Stimulated activated CD4-positive, alpha-beta T cell treated with anti-CD3 and anti-CD28 coated beads, Interleukin-1b, Interleukin-23, amount 100 ng/mL, for 1 hour (primary cell): ENCODE measurements around the gene SPDEF.

ENCODE experiments used
- DNase-seq, 2 donors: peaks; one replicate each; pipeline ENCODE4 v3.0.0-alpha.2; 2020; ENCODE audit warnings: low read depth in 2 of 2

SPDEF gene

DNA sequence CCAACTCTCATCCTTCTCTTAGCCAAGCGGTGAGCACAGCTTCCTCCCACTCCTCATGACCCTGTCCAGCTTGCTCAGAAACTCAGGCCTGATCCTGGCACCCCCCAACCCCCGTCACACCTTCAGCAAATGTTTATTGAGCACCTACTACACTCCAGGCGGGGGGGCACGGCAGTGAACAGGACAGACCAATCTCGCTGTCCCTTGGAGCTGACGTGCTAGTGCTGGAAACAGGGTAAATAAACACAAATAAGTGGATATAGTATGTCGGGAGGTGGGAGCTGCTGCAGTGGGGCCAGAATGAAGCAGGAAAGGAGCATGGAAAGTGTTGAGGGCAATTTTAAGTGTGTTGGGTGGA lies 7.4 kb upstream of the SPDEF start:
- no peak for DNase-seq

DNA sequence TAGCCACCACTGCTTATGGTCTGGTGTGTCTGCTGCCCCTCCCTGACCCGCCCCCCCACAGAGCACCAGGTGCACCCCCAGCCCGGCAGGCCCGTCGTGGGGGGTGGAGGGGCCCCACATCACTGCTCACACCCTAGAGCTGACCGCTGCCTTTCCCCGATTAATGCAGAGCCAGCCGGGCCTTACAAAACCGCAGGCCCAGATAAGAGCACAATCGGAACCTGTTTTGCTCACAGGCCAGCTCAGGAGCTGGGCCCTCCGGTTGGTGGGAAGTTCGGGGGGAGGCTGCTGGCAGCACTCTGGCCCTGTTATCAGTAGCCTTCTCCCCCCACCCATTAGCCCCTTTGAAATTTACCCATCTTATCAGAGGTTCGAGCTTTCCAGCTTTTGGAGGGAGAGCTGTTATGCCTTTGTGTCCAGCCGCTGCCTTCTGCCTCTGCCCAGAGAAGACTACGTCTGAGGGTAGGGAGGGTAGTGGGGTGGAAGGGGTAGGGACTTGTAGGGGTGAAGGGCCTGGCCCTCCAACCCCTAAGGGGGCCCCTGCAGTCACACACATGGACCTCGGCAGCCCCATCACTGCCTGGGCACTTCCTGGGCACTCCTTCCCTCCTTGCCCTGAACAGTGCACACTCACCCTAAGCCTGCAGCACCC lies 6.9 kb upstream of the SPDEF start:
- DNase-seq = no peak

DNA sequence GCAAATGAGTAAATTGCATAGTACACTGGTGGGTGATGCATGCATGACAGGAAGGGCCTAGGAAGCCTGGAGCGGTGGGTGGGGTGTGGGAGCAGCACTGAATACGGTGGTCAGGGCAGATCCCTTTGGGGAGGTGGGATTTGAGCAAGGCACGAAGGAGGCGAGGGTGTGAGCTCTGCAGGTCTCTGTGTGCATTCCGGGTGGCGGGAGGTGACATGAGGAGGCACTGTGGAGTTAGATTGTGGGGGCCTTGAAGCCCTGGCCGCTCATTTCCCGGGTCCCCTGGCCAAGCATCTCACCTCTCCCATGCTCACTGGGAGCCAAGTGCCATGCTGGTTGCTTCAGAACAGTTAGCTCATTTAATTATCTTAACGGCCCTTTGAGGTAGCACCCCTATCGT lies 6.2 kb upstream of the SPDEF start:
- DNase-seq = no peak

- no peak for DNase-seq
These were observed 5.0 kb upstream of the SPDEF start for GRCh38 chr6:34561227-34561530.

DNA sequence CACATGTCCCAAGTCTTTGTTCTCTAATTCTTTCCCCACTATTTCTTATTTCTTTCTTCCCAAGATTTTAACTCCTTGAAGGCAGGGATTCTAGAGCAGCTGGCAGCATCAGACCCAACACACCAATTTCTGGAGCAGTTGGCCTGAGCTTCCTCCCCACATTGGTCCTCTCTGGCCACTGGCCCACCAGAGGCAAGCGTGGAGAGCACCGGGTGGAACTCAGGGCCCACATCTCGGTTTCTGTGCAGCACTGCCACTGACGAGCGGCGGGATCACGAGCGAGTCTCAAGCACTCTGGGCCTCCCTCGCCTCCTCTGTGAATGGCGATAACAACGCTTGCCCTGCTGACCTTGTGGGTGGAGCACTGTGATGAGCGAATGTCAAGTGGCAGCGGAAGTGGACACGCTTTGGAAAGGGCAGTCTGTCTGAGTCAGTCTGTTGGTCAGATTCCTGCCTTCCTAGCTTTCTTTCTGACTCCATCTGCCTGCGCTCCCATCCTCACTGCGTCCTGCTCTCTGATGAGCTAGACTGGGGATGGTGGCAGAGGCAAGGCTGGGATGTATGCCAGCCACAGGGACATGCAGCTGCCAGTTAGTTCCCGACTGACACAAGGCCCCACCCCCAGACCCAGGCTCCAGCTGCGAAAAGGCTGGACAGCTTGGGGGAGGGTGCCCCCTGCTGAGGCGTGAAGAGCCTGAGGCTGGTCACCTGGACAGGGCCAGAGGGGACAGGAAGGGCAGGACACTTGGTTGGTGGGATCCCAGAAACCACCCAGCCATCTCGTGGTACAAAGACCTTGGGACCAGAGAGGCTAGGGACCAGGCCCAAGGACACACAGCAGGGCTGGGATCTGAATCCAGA lies 4.5 kb upstream of the SPDEF start:
- no peak for DNase-seq

GRCh38 chr6:34559651-34560365 lies 3.7 kb upstream of the SPDEF start:
- DNase-seq = no peak

DNA sequence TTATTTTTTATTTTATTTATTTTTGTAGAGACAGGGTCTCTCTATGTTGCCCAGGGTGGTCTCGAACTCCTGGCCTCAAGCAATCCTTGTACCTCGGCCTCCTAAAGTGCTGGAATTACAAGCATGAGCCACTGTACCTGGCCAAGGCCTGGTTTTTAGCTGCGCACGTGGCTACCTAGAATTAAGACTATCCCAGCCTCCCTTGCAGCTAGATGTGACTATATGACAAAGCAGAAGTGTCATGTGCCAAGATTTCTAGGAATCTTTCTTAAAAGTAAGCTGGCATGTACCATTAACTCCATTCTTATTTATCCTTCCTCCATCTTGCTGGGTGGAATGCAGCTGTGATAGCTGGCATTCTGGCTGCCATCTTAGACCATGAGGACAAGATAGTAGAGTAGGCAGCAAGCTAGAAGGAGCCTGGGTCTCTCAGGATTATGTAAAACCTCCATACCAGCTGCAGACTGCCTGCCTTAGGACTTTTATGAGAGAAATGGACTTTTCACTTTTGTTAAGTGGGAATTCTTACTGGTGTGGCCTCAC lies 2.1 kb upstream of the SPDEF start:
- no peak for DNase-seq

GRCh38 chr6:34557228-34557627 lies 1.1 kb upstream of the SPDEF start:
- no peak for DNase-seq

GRCh38 chr6:34556493-34556892 lies 364 bp upstream of the SPDEF start:
- no peak for DNase-seq

- no peak for DNase-seq
These were observed 801 bp downstream of the SPDEF start for GRCh38 chr6:34555328-34555727.

- DNase-seq = no peak
These were observed 1.2 kb downstream of the SPDEF start for GRCh38 chr6:34555007-34555322.

DNA sequence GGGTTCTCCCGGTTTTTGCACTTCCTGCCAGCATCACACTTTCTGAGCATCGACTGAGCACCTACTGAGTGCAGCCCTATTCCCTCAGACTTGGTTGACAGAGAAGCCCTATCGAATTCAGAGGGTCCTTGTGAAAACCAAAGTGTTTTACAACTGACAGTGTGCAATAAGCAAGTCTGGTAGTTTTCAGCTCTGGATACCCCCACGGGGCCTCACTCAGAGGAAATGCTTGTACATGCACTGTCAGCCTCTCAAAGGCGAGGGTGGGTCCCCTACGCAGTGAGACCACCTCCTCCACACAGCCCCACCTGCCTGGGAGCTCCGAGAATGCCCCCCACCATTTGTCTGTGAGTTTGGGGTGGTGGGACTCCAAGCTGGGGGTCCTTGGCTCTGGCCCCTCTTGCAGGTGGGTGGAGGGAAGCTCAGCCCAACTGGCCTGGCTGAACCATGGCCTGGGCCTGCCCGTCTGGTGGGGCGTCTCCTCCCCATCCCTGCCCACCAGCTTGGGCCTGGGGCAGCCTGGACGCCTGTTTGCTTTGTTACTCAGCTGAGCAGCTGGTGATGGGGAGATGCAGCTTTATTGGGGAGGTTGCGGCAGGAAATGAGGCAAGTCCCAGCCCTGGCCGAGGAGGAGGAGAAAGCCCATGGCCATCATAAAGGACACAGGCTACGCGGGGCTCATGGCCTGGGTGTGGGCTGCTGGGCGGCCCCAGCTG lies 1.7 kb downstream of the SPDEF start:
- DNase-seq = no peak

DNA sequence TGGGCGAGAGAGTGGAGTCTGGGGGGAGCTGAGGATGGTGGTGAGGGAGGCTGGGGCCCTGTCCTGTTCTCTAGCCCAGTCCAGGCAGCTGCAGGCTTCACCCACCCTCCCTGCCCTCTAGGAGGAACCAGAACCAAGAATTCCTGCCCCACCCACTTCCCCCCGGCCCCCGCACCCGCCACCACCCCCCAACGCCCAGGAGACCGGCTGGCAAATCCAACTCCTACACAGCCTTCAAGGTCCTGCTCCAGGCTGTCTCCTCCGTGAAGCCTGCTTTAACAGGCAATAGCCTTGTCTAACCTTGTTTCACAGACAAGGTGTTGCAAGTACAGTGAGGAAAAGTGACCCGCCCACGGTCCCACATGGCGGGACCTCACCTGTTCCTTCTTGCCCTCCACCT lies 2.4 kb downstream of the SPDEF start:
- no peak for DNase-seq

- no peak for DNase-seq
These were observed 3.0 kb downstream of the SPDEF start for GRCh38 chr6:34553146-34553545.

DNA sequence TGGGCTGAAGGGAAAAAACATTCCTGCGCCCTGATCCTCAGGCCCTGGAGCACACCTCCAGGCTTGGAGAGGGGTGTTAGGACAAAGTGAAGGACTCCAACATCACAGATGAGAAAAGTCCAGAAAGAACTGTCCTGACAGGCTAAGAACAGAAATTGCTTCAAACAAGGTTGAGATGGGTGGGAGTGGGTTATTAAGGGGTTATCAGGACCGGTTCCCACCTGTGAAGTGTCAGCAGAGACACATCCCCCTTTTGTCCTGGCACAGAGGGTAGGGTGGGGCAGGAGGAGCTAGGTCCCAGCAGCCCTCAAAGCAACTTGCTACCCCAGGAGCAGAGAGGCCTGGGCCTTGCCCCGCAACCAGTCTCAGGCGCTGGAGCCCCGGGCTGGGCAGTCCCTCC lies 3.5 kb downstream of the SPDEF start:
- no peak for DNase-seq

GRCh38 chr6:34551720-34552119 lies 4.4 kb downstream of the SPDEF start:
- DNase-seq = no peak

- no peak for DNase-seq
These were observed 6.3 kb downstream of the SPDEF start for GRCh38 chr6:34549804-34550202.

DNA sequence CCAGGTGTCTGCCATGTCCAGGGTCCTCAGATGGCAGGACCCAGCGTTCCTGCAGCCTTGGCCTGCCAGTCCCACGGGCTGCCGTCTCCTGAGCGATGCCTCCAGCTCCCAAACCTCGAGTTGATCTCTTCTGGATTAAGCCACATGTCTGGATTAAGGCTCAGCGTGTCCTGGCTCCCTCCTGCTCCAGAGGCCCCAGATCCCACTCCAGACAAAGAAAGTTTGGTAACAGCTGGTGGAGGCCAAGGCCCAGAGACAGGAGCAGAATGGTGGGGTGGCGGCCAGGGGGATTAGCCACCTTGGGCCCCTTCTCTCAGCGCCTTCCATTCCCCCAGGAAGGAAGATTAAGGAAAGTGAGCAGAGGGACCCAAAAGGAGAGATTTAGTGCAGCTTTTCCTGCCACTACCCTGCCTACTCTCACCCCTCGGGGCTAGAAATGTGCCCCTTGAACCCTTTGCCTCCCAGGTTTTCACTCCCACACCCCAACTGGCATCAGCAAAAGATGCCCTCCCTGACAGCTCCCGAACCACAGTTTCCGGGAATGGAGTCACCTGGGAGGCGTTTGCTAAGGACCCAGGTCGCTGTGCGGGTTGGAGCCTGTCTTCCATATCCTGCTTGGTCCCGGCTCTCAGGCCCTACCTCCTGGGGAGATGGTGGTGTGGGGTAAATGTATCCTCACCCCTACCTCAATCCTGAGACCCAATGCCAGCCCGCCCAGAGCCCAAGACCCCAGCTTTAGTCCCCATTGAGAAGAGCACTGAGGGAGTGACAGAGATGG lies 6.9 kb downstream of the SPDEF start:
- no peak for DNase-seq

DNA sequence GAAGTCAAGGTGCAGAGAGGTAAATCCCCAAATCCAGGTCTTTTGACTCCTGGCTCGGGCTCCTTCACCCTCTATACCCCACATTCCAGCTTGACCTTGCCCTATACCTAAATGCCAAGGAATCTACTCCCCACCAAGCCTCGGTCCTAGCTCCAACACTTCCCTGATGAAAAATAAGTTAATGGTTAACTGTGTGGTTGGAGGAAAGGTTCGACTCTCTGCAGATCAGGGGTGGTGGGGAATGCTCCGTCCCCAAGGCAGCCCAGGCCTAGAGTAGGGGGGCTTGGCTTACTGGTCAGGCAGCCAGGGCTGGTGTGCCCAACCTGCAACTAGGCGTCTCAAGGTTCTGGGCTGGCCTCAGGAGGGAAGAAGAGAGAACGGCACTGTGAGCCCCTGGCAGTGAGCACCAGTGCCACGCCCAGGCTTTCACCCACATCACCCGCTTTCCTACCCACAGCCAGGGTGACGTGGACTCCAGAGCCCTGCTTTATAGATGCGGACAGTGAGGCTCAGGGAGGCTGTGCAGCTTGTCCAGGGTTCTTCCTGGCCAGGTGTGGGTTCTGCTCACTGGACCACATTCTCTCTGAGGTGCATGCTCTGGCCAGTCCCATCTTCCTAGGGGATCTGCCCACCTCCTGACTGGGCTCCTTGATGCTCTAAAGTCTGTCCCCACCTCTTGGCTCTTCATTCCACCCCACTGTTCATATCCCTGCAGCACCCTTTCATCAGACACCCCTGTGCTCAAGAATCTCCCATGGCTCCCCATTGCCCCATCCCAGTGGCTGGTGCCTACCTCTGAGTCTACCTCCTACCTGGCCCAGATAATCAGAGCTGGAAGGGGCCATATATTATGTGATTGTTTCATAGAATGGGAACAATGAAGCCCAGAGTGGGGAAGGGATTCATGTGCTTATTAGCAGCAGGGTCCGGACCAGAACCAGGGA lies 8.2 kb downstream of the SPDEF start:
- DNase-seq = no peak

DNA sequence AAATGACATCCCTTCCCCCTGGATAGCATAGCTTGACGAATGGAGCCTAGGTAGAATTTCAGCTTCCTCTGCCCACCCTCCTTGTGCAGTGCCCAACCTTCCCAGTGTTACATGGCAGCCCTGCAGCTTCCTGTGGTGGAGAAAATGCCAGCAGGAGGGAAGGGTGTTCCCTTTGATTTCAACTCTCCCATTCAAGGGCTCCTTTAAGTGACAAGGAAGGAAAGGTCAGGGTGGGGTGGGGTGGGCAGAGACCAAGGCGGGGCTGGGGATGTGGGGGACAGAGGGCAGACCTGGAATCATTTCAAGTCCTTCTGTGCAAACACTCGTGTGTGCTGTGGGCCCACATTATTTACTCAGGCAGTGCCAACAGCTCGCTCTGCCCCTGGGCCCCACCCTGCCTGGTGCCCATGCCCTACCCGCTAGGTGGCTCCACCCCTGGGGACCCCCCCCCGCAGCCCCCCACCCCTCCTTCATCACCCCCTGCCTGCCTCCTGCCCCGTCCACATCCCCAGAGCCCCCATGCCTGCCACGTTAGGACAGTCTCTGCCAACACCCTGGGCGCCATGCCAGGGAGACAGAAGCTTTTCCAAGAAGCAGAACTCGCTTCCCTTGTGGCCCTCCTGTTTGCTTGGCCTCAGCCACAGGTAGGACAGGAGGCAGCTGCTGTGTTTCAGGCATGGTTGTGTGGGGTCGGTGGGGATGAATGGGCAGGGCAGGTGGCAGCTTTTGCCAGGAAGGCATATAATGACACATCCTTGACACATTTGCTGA lies 9.4 kb downstream of the SPDEF start:
- no peak for DNase-seq
